HEK293T (cell line): Measurements from ENCODE around the gene TMEM240.
"Not testable (repeated sequence)": the region's sequence is repeated elsewhere in the genome, so short reads cannot be mapped to it uniquely, and the experiment has no call there.

Source experiments
- NFRKB ChIP-seq: fragments of 450-650 bp; IDR thresholded peaks from 2 replicates; pipeline ENCODE4 v1.6.1; 2016; ENCODE audit warnings: mild to moderate bottlenecking, moderate library complexity
- SP1 ChIP-seq: fragments of 450-650 bp; IDR thresholded peaks from 2 replicates; pipeline ENCODE4 v1.6.1; 2017

GRCh38 chr1:1524750-1525383 is 15.6 kb downstream of the TMEM240 start:
- TF ChIP-seq NFRKB, SP1: not testable (repeated sequence)
